ENCODE results near the gene PHF20.
"Not testable (repeated sequence)": the region's sequence is repeated elsewhere in the genome, so short reads cannot be mapped to it uniquely, and the experiment has no call there.

PHF20 gene

DNA sequence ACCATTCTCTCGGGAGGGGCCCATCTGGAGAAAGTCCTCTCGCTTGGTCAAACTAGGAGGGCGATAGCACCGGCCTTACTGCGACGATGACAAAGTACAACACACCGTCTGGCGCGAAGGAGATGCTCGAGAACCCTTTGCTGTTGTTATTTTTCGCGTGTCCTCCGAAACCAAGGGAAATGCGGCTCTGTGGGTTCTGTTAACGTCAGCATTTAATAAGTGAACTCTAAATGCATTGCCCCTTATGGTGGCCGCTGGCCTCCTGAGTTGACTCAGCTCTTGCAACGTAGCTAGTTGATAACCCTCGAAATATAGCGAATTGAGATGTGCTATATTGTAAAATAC lies 183.1 kb downstream of the PHF20 start:
- no peak for TF ChIP-seq JUND (IDR thresholded peaks at IDR 0.05; ENCODE audit: low read depth)
- DNase-seq (ENCODE audit: low read depth in 1 of 2, low spot score in 1 of 2) = peak in 1 of 2 experiments; percentile 64
- in situ Hi-C loops (cut with HindIII; ENCODE audit: low pct_unique_long_range_greater_than_20kb, low sequenced_read_pairs) = no loop called here

GRCh38 chr20:35956616-35957015 lies 184.8 kb downstream of the PHF20 start:
- no peak for DNase-seq (ENCODE audit: low read depth in 1 of 2, low spot score in 1 of 2)
- in situ Hi-C loops (cut with HindIII; ENCODE audit: low pct_unique_long_range_greater_than_20kb, low sequenced_read_pairs) = no loop called here
- no peak for TF ChIP-seq JUND (IDR thresholded peaks at IDR 0.05; ENCODE audit: low read depth)

GRCh38 chr20:35959291-35959690 lies 187.5 kb downstream of the PHF20 start:
- DNase-seq (ENCODE audit: low read depth in 1 of 2, low spot score in 1 of 2); in situ Hi-C loops (cut with HindIII; ENCODE audit: low pct_unique_long_range_greater_than_20kb, low sequenced_read_pairs): not testable (repeated sequence)

DNA sequence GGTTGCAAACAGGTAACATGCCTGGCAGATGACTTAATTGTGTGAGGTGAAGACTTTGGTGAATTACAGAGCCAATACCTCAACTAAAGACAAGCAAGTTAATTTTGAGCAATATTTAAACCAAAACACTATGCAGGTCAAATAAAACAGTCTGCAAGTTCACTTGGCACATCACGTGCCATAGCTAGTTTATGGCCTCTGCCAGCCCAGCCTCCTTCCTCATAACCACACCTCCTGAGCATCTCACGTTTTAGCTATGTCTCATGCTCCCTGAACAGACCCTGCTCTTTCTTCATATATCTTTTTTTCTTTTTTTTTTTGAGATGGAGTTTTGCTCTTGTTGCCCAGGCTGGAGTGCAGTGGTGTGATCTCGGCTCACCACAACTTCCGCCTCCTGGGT lies 192.1 kb downstream of the PHF20 start:
- no peak for DNase-seq (ENCODE audit: low read depth in 1 of 2, low spot score in 1 of 2)
- in situ Hi-C loops (cut with HindIII; ENCODE audit: low pct_unique_long_range_greater_than_20kb, low sequenced_read_pairs) = no loop called here
- no peak for TF ChIP-seq JUND (IDR thresholded peaks at IDR 0.05; ENCODE audit: low read depth)

- in situ Hi-C loops (cut with HindIII; ENCODE audit: low pct_unique_long_range_greater_than_20kb, low sequenced_read_pairs) = no loop called here
- DNase-seq (ENCODE audit: low read depth in 1 of 2, low spot score in 1 of 2) = no peak
- TF ChIP-seq JUND (IDR thresholded peaks at IDR 0.05; ENCODE audit: low read depth) = no peak
Measured at GRCh38 chr20:35967979-35968640, 196.3 kb downstream of the PHF20 start, which contains the start of gene CNBD2. TSS of gene CNBD2 (plus strand) at chr20:35968590. CDS start at chr20:35968763, 173 bp downstream.

- in situ Hi-C loops (cut with HindIII; ENCODE audit: low pct_unique_long_range_greater_than_20kb, low sequenced_read_pairs) = no loop called here
- TF ChIP-seq JUND (IDR thresholded peaks at IDR 0.05; ENCODE audit: low read depth) = no peak
- no peak for DNase-seq (ENCODE audit: low read depth in 1 of 2, low spot score in 1 of 2)
Measured at GRCh38 chr20:35968930-35969329, 197.1 kb downstream of the PHF20 start.

GRCh38 chr20:35971981-35972380 lies 200.2 kb downstream of the PHF20 start:
- no peak for TF ChIP-seq JUND (IDR thresholded peaks at IDR 0.05; ENCODE audit: low read depth)
- in situ Hi-C loops (cut with HindIII; ENCODE audit: low pct_unique_long_range_greater_than_20kb, low sequenced_read_pairs) = no loop called here
- DNase-seq (ENCODE audit: low read depth in 1 of 2, low spot score in 1 of 2) = no peak

- DNase-seq (ENCODE audit: low read depth in 1 of 2, low spot score in 1 of 2) = no peak
- TF ChIP-seq JUND (IDR thresholded peaks at IDR 0.05; ENCODE audit: low read depth) = no peak
- in situ Hi-C loops (cut with HindIII; ENCODE audit: low pct_unique_long_range_greater_than_20kb, low sequenced_read_pairs) = no loop called here
Measured at GRCh38 chr20:35972462-35972861, 200.6 kb downstream of the PHF20 start.

- DNase-seq (ENCODE audit: low read depth in 1 of 2, low spot score in 1 of 2) = no peak
- in situ Hi-C loops (cut with HindIII; ENCODE audit: low pct_unique_long_range_greater_than_20kb, low sequenced_read_pairs) = no loop called here
- TF ChIP-seq JUND (IDR thresholded peaks at IDR 0.05; ENCODE audit: low read depth) = no peak
Measured at GRCh38 chr20:35974256-35974655, 202.4 kb downstream of the PHF20 start.

DNA sequence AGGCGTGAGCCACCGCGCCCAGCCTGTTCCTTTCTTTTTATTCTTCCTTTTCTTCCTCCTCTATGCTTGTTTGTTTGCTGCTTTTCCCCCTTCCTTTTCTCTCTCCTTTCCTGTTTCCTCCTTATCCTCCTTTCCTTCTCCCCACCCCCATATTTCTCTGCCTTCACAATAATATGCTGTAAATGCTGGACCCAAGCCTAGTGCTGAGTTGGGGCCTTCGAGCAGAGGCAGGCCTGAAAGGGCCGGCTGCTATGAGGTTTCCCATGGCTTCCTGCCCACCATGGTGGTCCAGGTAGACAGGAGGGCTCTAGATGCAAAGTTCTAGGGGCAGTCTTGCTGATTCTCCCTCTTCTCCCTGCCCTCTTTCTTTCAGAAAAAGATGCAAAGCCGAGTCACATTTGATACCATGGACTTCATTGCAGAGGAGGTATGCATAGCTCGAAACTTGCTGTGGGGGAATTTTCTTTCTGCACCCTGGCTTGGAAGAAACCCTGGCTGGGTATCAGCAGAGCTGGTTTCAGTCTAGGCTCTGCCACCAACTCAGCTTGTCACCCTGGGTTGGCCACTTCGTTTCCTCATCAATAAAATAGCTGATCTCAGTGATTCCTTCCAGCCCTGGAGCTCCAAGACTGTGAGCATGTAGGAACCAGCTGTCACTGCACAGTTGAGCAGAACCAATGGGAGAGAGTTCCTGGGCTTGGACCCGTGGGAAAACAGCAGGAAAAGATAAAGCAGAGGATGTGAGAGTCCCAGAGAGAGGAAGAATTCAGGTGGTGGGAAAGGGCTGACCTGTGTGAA lies 204.0 kb downstream of the PHF20 start:
- no peak for DNase-seq (ENCODE audit: low read depth in 1 of 2, low spot score in 1 of 2)
- in situ Hi-C loops (cut with HindIII; ENCODE audit: low pct_unique_long_range_greater_than_20kb, low sequenced_read_pairs) = no loop called here
- no peak for TF ChIP-seq JUND (IDR thresholded peaks at IDR 0.05; ENCODE audit: low read depth)

GRCh38 chr20:35978041-35978513 lies 206.3 kb downstream of the PHF20 start:
- no peak for TF ChIP-seq JUND (IDR thresholded peaks at IDR 0.05; ENCODE audit: low read depth)
- in situ Hi-C loops (cut with HindIII; ENCODE audit: low pct_unique_long_range_greater_than_20kb, low sequenced_read_pairs) = no loop called here
- no peak for DNase-seq (ENCODE audit: low read depth in 1 of 2, low spot score in 1 of 2)

DNA sequence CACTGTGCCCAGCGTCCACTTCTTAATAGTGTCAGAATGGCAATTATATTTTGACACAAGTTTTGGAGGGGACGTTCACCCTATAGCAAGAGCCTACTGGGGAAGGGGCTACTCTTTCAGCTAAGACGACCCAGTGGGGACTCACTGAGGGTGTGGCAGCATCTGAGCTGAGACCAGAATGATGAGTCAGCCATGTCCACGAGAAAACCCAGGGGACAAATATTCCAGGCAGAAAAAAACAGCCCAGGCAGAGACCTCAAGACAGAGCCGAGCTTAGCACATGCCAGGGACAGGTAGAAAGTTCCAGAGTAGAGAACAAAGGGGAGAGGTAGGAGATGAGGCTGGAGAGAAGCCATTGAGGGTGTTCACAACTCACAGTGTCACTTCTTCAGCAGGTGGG lies 207.7 kb downstream of the PHF20 start:
- TF ChIP-seq JUND (IDR thresholded peaks at IDR 0.05; ENCODE audit: low read depth) = no peak
- in situ Hi-C loops (cut with HindIII; ENCODE audit: low pct_unique_long_range_greater_than_20kb, low sequenced_read_pairs) = no loop called here
- no peak for DNase-seq (ENCODE audit: low read depth in 1 of 2, low spot score in 1 of 2)

DNA sequence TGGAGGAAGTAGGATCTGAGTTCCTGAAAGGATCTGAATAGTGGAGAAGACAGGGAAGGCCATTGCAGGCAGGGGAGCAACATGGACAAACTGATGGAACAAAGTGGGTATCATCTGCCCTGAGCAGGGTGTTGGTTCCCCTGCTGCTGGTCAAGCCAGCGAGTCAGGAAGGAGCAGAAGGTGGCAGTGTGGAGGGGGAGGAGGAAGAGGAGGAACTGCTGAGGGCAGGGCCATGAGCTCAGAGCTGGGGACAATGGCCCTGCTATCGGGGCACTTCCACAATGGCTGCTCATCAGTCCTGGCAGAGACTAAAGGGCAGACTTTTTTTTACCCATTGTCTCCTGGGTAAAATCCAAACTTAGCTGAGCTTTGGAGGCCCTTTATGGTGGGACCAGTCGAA lies 210.2 kb downstream of the PHF20 start:
- in situ Hi-C loops (cut with HindIII; ENCODE audit: low pct_unique_long_range_greater_than_20kb, low sequenced_read_pairs) = no loop called here
- DNase-seq (ENCODE audit: low read depth in 1 of 2, low spot score in 1 of 2) = no peak
- TF ChIP-seq JUND (IDR thresholded peaks at IDR 0.05; ENCODE audit: low read depth) = no peak
